Fibroblast of mammary gland (primary cell): ENCODE data around the gene DNAJC25.
A peak's percentile ranks its signal among the peaks of the same experiment; 100 is the strongest.

Experiments used
- DNase-seq: peaks from one replicate; pipeline ENCODE4 v3.0.0-alpha.2; 2010; ENCODE audit warnings: low read depth
- H3K4me3 ChIP-seq: 2 replicates; pipeline ENCODE4 v1.5.1; 2011; ENCODE audit warnings: low read depth, mild to moderate bottlenecking, low read length, moderate library complexity; ENCODE audit not compliant: control insufficient read depth
- TF ChIP-seq, protein P1 (sequence below): conservative IDR thresholded peaks from 2 replicates; pipeline ENCODE4 v1.5.1; 2011; ENCODE audit warnings: low read depth, low read length, inconsistent platforms; ENCODE audit not compliant: control insufficient read depth, insufficient read depth

DNAJC25 gene

DNA sequence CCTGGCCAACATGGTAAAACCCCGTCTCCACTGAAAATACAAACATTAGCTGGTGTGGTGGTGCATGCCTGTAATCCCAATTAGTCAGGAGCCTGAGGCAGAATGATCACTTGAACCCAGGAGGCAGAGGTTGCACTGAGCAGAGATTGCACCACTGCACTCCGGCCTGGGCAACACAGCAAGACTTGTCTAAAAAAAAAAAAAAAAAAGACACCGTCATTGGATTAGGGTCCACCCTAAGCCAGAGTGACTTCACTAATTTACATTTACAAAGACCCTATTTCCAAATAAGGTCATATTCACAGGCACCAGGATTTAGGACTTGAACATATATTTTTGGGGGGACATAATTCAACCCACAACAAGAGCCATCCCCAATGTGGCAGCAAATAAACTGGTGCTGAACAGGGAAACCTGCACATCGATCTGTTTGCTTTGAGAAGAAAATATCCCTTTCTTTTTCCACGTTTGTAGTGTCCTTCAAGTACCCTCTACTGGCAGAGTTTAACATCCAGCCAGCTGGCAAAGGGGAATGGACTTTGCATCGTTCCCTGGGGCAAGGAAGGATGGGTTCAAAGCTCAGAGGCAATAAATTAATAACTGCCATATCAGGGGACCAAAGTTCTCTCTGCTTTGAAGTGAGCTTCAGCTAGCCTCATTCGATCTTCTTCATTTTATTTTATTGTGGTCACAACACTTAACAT lies 3.7 kb upstream of the DNAJC25 start:
- no peak for DNase-seq
- no peak overlapping the region for H3K4me3 ChIP-seq
- TF ChIP-seq, protein P1, sequence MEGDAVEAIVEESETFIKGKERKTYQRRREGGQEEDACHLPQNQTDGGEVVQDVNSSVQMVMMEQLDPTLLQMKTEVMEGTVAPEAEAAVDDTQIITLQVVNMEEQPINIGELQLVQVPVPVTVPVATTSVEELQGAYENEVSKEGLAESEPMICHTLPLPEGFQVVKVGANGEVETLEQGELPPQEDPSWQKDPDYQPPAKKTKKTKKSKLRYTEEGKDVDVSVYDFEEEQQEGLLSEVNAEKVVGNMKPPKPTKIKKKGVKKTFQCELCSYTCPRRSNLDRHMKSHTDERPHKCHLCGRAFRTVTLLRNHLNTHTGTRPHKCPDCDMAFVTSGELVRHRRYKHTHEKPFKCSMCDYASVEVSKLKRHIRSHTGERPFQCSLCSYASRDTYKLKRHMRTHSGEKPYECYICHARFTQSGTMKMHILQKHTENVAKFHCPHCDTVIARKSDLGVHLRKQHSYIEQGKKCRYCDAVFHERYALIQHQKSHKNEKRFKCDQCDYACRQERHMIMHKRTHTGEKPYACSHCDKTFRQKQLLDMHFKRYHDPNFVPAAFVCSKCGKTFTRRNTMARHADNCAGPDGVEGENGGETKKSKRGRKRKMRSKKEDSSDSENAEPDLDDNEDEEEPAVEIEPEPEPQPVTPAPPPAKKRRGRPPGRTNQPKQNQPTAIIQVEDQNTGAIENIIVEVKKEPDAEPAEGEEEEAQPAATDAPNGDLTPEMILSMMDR = no peak

DNA sequence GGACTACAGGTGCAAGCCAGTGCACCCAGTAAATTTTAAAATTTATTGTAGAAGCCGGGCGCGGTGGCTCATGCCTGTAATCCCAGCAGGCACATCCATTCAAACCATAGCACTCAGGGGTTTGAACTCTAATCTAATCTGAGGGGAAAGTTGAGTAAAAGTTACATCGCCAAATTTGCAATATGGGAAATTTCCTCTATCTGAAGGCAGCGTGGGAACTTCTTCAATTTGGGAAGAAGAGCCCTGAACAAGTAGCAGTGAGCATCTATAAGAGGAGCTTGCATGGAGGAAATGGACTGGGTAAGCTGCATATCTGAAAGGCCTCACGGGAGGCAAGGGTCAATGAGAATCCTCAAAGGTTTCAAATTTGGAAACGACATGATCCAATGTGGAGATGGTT lies 2.7 kb upstream of the DNAJC25 start:
- DNase-seq = no peak
- H3K4me3 ChIP-seq = no peak overlapping the region
- TF ChIP-seq, protein P1 = no peak

DNA sequence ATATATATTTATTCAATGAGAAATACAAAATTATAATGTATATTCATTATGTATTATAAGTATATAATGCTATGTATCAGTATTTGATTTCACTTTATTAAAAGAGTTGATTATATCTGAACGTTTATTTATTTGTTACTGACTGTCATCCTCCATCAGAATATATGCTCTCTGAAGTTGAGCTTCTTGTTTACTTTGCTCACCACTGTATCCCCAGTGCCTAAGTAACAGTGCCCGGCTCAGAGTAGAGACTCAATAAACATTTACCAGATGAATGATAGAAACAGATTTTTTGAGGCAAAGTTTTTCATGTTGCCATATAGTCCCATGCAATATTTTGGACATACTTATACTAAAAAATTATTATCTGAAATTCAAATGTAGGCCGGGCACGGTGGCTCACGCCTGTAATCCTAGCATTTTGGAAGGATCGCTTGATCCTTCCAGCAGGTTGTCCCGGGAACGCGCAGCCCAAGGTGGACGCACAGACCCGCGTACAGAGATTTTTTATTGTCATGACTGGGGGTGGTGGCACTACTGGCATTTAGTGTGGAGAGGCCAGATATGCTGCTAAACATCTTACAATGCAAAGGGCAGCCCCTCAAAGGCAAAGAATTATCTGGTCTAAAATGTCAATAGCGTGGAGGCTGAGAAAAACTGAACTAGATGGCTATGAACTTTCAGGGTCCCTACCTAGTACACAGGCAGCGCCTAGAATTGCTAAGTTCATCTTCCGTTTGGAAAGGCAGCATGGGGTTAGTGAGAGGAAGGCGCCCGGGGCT lies 761 bp upstream of the DNAJC25 start:
- TF ChIP-seq, protein P1 = no peak
- H3K4me3 ChIP-seq = peak overlapping the region; percentile 73
- DNase-seq = no peak

DNA sequence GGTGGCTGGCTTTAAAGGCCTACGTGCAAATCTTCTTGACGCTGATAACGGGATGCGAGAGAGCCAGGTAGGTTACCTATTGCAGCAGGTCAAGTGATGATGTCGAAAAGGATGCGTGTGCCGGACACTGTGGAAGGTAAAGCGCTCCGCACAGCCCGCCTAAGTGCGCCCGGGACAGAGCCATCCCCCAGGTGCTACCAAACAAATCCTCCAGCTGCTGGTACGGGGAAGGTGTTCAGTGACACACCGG lies 245 bp upstream of the DNAJC25 start:
- TF ChIP-seq, protein P1 = no peak
- peak overlapping the region; percentile 73 for H3K4me3 ChIP-seq
- DNase-seq = no peak

DNA sequence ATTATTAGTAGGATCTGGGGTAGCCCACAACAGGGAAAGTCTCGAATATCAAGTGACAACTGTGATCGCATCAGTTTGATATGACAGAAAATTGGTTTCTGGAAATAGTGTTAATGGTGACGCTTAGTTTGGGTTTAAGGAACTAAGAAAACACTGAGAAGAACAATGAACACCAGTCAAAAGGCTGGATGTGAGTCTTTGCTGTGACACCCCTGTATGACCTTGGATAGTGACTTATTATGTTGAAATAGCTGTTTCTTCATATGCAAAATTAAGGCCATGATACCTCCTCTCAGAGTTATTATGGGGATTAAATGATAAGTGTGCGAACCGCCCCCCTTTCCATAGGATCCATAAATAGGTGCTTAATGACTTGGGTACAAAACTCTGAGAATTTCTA lies 926 bp downstream of the DNAJC25 start:
- DNase-seq = peak; percentile 42
- TF ChIP-seq, protein P1 = no peak
- H3K4me3 ChIP-seq = peak overlapping the region; percentile 73

DNA sequence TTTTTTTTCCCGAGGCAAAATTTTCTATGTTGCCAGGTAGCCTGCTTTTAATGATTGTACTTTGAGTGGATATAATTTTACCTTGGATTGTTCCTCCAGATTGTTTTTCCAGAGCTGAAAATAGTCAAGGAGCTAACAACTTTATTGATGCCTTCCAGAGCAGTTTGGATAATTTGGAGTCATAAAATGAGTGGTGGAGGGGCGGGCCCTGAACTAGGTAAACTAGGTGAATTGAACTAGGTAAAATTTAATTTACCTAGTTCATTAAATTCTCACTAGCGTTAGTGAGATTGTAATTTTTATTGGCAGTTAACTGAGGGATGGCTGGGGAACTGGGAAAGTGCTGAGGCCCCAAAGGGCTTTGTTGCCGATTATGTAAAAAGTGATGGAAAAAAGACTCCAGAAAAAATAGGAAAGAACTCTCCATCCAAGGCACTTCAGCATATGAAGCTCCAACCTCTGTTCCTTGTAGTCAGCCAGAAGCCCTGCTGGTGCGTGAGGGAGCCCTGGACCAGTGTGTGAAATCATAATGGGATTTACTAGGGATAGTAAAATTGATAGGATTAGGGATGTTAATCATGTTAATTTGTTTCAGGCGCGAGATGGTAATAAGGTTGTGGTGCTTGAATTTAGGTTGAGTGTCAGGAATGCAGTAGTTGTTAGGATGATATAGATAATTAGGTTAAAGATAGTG lies 1.7 kb downstream of the DNAJC25 start:
- peak overlapping the region; percentile 73 for H3K4me3 ChIP-seq
- TF ChIP-seq, protein P1 = no peak
- DNase-seq = no peak
